K562 (cell line): ENCODE measurements around the gene AOC1. TPM values are rescaled to one million over a fixed set of nuclear protein-coding genes. Genes with fewer than 3 reads are reported as not detected.

Experiments
- ATAC-seq: fragments of 200-7000 bp; cut with Tn5 transposase; 3 replicates; pipeline ENCODE4 v1.9.1; 2020; ENCODE audit warnings: moderate library complexity
- BruUV-seq: library from RNA; stranded (reverse); fragments of 400-500 nt; replicated peaks from 2 replicates; lab custom pipeline; 2021; lab: Mats Ljungman, UMichigan
- CTCF ChIA-PET: fragments of 300-600 bp; formaldehyde crosslinking; extraction: SDS; loops from one replicate; lab custom pipeline; 2021; ENCODE audit warnings: low intra/inter-chr PET ratio; lab: Yijun Ruan, JAX
- POLR2A ChIA-PET: fragments of 300-600, 350-650 bp; sonication (Branson Sonifier 250); formaldehyde crosslinking; extraction: SDS; loops from one replicate; lab custom pipeline; 2021; ENCODE audit warnings: antibody characterized with exemption, inconsistent platforms; lab: Yijun Ruan, JAX
- DNase-seq, 4 experiments: peaks; one replicate each; pipeline versions ENCODE4 v3.0.0 to v3.0.0-alpha.2; 2011 to 2018; ENCODE audit warnings: low spot score in 3 of 4, mixed read lengths in 3 of 4; ENCODE audit errors: extremely low read depth in 1 of 4
- FAIRE-seq: peaks from 2 replicates; lab custom pipeline; 2011; peaks lifted over from hg19 to GRCh38; lab: Jason Lieb, UNC
- H2AFZ ChIP-seq: 2 replicates; pipeline ENCODE4 v1.6.0; 2011; ENCODE audit warnings: low read depth, low read length, control low read depth, inconsistent platforms
- H3K27ac ChIP-seq: fragments of 200-600 bp; 3 replicates; pipeline ENCODE4 v1.8.0; 2011; ENCODE audit warnings: low read depth, mild to moderate bottlenecking, control low read depth, inconsistent platforms, low read length, moderate library complexity, mixed read lengths; ENCODE audit errors: extremely low read depth
- H3K27me3 ChIP-seq, 2 experiments: fragments of 300-600 bp in 1 of 2; 2 replicates in 1 of 2; 3 replicates in 1 of 2; pipeline versions ENCODE4 v1.6.0 to v1.8.0; 2011; ENCODE audit warnings: inconsistent platforms in 2 of 2, low read length in 2 of 2, mild to moderate bottlenecking in 1 of 2, mixed read lengths in 1 of 2, moderate library complexity in 1 of 2; ENCODE audit not compliant: control insufficient read depth in 2 of 2, insufficient read depth in 2 of 2
- H3K36me3 ChIP-seq: fragments of 300-600 bp; 3 replicates; pipeline ENCODE4 v1.8.0; 2011; ENCODE audit warnings: mild to moderate bottlenecking, low read length, inconsistent platforms; ENCODE audit not compliant: control insufficient read depth, insufficient read depth
- H3K4me1 ChIP-seq, 2 experiments: fragments of 200-600 bp in 1 of 2; replicated peaks in 1 of 2; 2 replicates in 1 of 2; 3 replicates in 1 of 2; pipeline versions ENCODE4 v1.5.1 to v1.8.0; 2011; ENCODE audit warnings: inconsistent platforms in 2 of 2, low read length in 2 of 2, mild to moderate bottlenecking in 1 of 2, mixed read lengths in 1 of 2, moderate library complexity in 1 of 2; ENCODE audit not compliant: control insufficient read depth in 2 of 2, insufficient read depth in 2 of 2
- H3K4me2 ChIP-seq: 2 replicates; pipeline ENCODE4 v1.6.1; 2011; ENCODE audit warnings: low read length, control low read depth, inconsistent platforms, mixed read lengths; ENCODE audit not compliant: insufficient read depth
- H3K4me3 ChIP-seq: fragments of 200-600 bp; sonication (generic), shearing (Covaris generic); 2 replicates; pipeline ENCODE4 v1.5.1; 2016; ENCODE audit warnings: control low read depth, inconsistent platforms
- H3K79me2 ChIP-seq: fragments of 200-600 bp; 3 replicates; pipeline ENCODE4 v1.8.0; 2011; ENCODE audit warnings: low read length, inconsistent platforms; ENCODE audit not compliant: control insufficient read depth, insufficient read depth
- H3K9ac ChIP-seq, 2 experiments: 2 replicates each; pipeline versions ENCODE4 v1.6.0 to v1.6.1; 2011; ENCODE audit warnings: low read depth in 2 of 2, low read length in 2 of 2, control low read depth in 1 of 2, inconsistent platforms in 1 of 2, mild to moderate bottlenecking in 1 of 2, mixed read lengths in 1 of 2; ENCODE audit not compliant: insufficient read depth in 1 of 2
- H3K9me1 ChIP-seq: one replicate; pipeline ENCODE4 v1.6.0; 2011; ENCODE audit warnings: inconsistent platforms, mild to moderate bottlenecking, low read length, moderate library complexity; ENCODE audit not compliant: control insufficient read depth, insufficient read depth
- H3K9me3 ChIP-seq: replicated peaks from 2 replicates; pipeline ENCODE4 v1.5.1; 2011; ENCODE audit warnings: low read depth, low read length, inconsistent platforms; ENCODE audit not compliant: control insufficient read depth, insufficient read depth
- H4K20me1 ChIP-seq: replicated peaks from 2 replicates; pipeline ENCODE4 v1.6.1; 2011; ENCODE audit warnings: low read length, inconsistent platforms, mixed read lengths; ENCODE audit not compliant: control insufficient read depth, insufficient read depth
- HNRNPL ChIP-seq: fragments of 200-400 bp; formaldehyde crosslinking; IDR thresholded peaks from 2 replicates; pipeline ENCODE4 v1.6.1; 2017; ENCODE audit warnings: low read depth, mild to moderate bottlenecking, low read length
- MAFF ChIP-seq: IDR thresholded peaks from 2 replicates; pipeline ENCODE4 v1.6.1; 2012; ENCODE audit warnings: low read length, improper control_type of control experiment
- SIN3B ChIP-seq: fragments of 450-650 bp; IDR thresholded peaks from 2 replicates; pipeline ENCODE4 v1.6.1; 2017; ENCODE audit warnings: low read depth, mild to moderate bottlenecking, moderate library complexity
- ZEB2 ChIP-seq: fragments of 450-650 bp; IDR thresholded peaks from 2 replicates; pipeline ENCODE4 v1.6.1; 2016
- ZNF23 ChIP-seq: fragments of 250-450 bp; sonication (Bioruptor Pico); IDR thresholded peaks from 2 replicates; pipeline ENCODE4 v1.4.0; 2020; ENCODE audit warnings: mild to moderate bottlenecking
- ZNF561 ChIP-seq: fragments of 450-650 bp; formaldehyde crosslinking; conservative IDR thresholded peaks from 2 replicates; pipeline ENCODE4 v1.4.0; 2020; ENCODE audit warnings: mild to moderate bottlenecking, moderate library complexity
- WGBS: fragments of 100-300 bp; shearing (Covaris generic); methylation state at CpG from one replicate; pipeline ENCODE4 v1.1.6; 2016; ENCODE audit warnings: low coverage, mixed read lengths; ENCODE audit not compliant: insufficient coverage; ENCODE audit errors: missing lambda C conversion rate; 5-methylcytosine and 5-hydroxymethylcytosine counted together
- in situ Hi-C: fragments of 300-500 bp; cut with MboI; formaldehyde crosslinking; loops from 4 replicates; pipeline ENCODE4 v1.15.0; 2018; ENCODE audit warnings: inconsistent platforms, mixed read lengths
- intact Hi-C: fragments of 100-400 bp; cut with micrococcal nuclease; formaldehyde crosslinking; loops from 2 replicates; pipeline ENCODE4 v1.14.2; 2022
- polyA plus RNA-seq, 8 experiments: library from polyadenylated mRNA; depleted of rRNA in 4 of 8; stranded (reverse) in 5 of 8; unstranded in 3 of 8; fragments of >200 nt; fragmentation: Nextera tagmentation in 2 of 8; fragmentation: Illumina TruSeq in 1 of 8; extraction: Ambion mirVana in 2 of 8; extraction: Trizol in 1 of 8; gene quantifications; 2 replicates each; pipeline versions ENCODE4 v1.2.1 to v1.2.3, GENCODE V29; 2011 to 2014; ENCODE audit warnings: inconsistent platforms in 1 of 8, missing spikeins in 1 of 8
- total RNA-seq, 7 experiments: library from RNA; depleted of rRNA in 6 of 7; stranded (reverse); fragments of >200 nt in 6 of 7; fragmentation: Illumina TruSeq in 2 of 7; extraction: Trizol in 2 of 7; gene quantifications; 2 replicates each; pipeline versions ENCODE4 v1.2.1 to v1.2.3, GENCODE V29; 2011 to 2021; ENCODE audit warnings: low replicate concordance in 1 of 7

AOC1 gene
- total and polyA plus RNA-seq, 9 of the 15 experiments (the other 6 are each of a cell fraction or from before 2014, with no cell fraction given), result not detected

GRCh38 chr7:150855046-150855445 is 2.7 kb downstream of the AOC1 start:
- H3K27me3 ChIP-seq, result peaks cover 73 to 88% of the 10 kb centered on the region in 2 experiments
- H2AFZ ChIP-seq, result no peak overlapping the region
- H3K9me1 ChIP-seq, result no peaks in the 10 kb centered on the region
- POLR2A ChIA-PET, result interaction anchor here (0.5 to 1.3 kb wide), 4 partner anchors 20 to 187 kb away, joined by 3 to 4 read pairs (median 3); no protein-coding TSS in a partner anchor
- ATAC-seq (no peak), DNase-seq (no peak), FAIRE-seq (no peak)
- H3K9me3 ChIP-seq, result no peaks in the 10 kb centered on the region
- WGBS, result 3% methylated on average over 6 of the region's 6 CpGs
- H3K4me3 ChIP-seq, result no peak overlapping the region
- peaks cover 0 to 9% of the 10 kb centered on the region in 2 experiments; a peak in 1 of 5 replicates for H3K4me1 ChIP-seq
- H3K27ac ChIP-seq, result no peak overlapping the region
- H4K20me1 ChIP-seq, result peaks cover 9% of the 10 kb centered on the region; the same call in 1 of the 2 replicates
- H3K9ac ChIP-seq, result no peak overlapping the region
- BruUV-seq, result no TSS peak
- no peaks in the 10 kb centered on the region for H3K36me3 ChIP-seq
- no peak for TF ChIP-seq HNRNPL
- no peak for TF ChIP-seq MAFF
- TF ChIP-seq ZNF23, result no peak
- TF ChIP-seq ZEB2, result no peak
- no peak for TF ChIP-seq SIN3B
- no peak for TF ChIP-seq ZNF561
- intact Hi-C loops, result no loop called here
- in situ Hi-C loops, result no loop called here
- CTCF ChIA-PET, result no interaction called here
- H3K79me2 ChIP-seq, result no peaks in the 10 kb centered on the region
- no peak overlapping the region for H3K4me2 ChIP-seq
